Fibroblast of lung (primary cell): ENCODE data around the gene YTHDC1.
"Not testable (repeated sequence)": the region's sequence is repeated elsewhere in the genome, so short reads cannot be mapped to it uniquely, and the experiment has no call there.

Source experiments
- EZH2 ChIP-seq: IDR thresholded peaks from 2 replicates; pipeline ENCODE4 v1.5.1; 2012; ENCODE audit warnings: low read length, control low read depth, mild to moderate bottlenecking; ENCODE audit errors: missing control alignments
- TF ChIP-seq, protein P1 (sequence below), 2 donors: IDR thresholded peaks in 1 of 2; conservative IDR thresholded peaks in 1 of 2; 1 replicate in 1 of 2; 2 replicates in 1 of 2; pipeline ENCODE4 v1.5.1; 2011 to 2012; ENCODE audit warnings: low read length in 2 of 2, control low read depth in 1 of 2, inconsistent platforms in 1 of 2, low read depth in 1 of 2, mild to moderate bottlenecking in 1 of 2

DNA sequence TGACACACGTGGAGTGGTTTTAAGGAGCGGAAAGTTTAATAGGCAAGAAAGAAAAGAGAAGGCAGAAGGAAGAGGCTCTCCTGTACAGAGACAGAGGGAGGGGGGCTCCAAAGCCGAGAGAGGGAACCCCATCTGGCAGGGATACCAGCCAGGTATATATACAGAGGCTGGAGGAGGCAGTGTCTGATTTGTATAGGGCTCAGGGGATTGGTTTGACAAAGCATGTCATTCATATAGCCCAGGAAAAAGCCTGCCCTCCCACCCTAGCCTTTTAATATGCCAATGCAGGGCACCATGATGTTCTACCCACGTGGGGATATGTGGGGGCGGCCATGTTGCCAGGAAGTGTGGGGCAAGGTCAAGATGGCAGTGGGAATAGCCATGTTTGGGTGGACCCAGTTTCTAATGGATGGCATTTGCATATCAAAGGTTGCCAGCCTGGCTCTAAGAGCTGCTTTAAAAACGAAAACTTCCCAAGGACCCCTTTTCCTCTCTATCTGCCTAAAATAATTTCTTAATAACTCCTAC lies 39.6 kb upstream of the YTHDC1 start:
- TF ChIP-seq EZH2 = not testable (repeated sequence)
- TF ChIP-seq, protein P1, sequence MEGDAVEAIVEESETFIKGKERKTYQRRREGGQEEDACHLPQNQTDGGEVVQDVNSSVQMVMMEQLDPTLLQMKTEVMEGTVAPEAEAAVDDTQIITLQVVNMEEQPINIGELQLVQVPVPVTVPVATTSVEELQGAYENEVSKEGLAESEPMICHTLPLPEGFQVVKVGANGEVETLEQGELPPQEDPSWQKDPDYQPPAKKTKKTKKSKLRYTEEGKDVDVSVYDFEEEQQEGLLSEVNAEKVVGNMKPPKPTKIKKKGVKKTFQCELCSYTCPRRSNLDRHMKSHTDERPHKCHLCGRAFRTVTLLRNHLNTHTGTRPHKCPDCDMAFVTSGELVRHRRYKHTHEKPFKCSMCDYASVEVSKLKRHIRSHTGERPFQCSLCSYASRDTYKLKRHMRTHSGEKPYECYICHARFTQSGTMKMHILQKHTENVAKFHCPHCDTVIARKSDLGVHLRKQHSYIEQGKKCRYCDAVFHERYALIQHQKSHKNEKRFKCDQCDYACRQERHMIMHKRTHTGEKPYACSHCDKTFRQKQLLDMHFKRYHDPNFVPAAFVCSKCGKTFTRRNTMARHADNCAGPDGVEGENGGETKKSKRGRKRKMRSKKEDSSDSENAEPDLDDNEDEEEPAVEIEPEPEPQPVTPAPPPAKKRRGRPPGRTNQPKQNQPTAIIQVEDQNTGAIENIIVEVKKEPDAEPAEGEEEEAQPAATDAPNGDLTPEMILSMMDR (conservative IDR thresholded peaks at IDR 0.05 in 1 of 2, IDR thresholded peaks at IDR 0.05 in 1 of 2; ENCODE audit: low read depth in 1 of 2, low read length in 2 of 2) = not testable (repeated sequence)
